NT2/D1 (cell line): Measurements from ENCODE around the gene PLEKHB2.

Experiments
- DNase-seq: peaks from one replicate; pipeline ENCODE4 v3.0.0-alpha.2; 2011; ENCODE audit warnings: low read depth, low spot score
- H3K27me3 ChIP-seq: 2 replicates; pipeline ENCODE4 v1.6.0; 2011; ENCODE audit warnings: mild to moderate bottlenecking; ENCODE audit not compliant: insufficient read length, insufficient read depth
- H3K36me3 ChIP-seq: 2 replicates; pipeline ENCODE4 v1.6.1; 2011; ENCODE audit warnings: mild to moderate bottlenecking, low read length, mixed read lengths; ENCODE audit not compliant: insufficient read depth, insufficient read length
- H3K4me1 ChIP-seq: 2 replicates; pipeline ENCODE4 v1.5.1; 2011; ENCODE audit not compliant: insufficient read depth, insufficient read length
- H3K4me3 ChIP-seq: 2 replicates; pipeline ENCODE4 v1.5.1; 2011; ENCODE audit warnings: low read depth; ENCODE audit not compliant: insufficient read length
- H3K9ac ChIP-seq: 2 replicates; pipeline ENCODE4 v1.6.0; 2011; ENCODE audit warnings: low read depth; ENCODE audit not compliant: insufficient read length
- H3K9me3 ChIP-seq: 2 replicates; pipeline ENCODE4 v1.5.1; 2011; ENCODE audit warnings: mild to moderate bottlenecking, low read length; ENCODE audit not compliant: insufficient read depth
- SUZ12 ChIP-seq: IDR thresholded peaks from 2 replicates; pipeline ENCODE4 v1.6.1; 2011; ENCODE audit not compliant: insufficient read length, insufficient read depth; ENCODE audit errors: extremely low read depth
- YY1 ChIP-seq: IDR thresholded peaks from 2 replicates; pipeline ENCODE4 v1.6.1; 2011; ENCODE audit not compliant: insufficient read length, insufficient read depth
- ZNF274 ChIP-seq: IDR thresholded peaks from 2 replicates; pipeline ENCODE4 v1.6.1; 2011; ENCODE audit warnings: mild to moderate bottlenecking, low read depth, low read length

Gene PLEKHB2

GRCh38 chr2:131120815-131121317 lies 15.7 kb downstream of the PLEKHB2 start:
- H3K4me1 ChIP-seq, result no peaks in the 10 kb centered on the region
- H3K9ac ChIP-seq, result no peak overlapping the region
- H3K36me3 ChIP-seq, result peaks cover 56% of the 10 kb centered on the region
- H3K4me3 ChIP-seq, result no peak overlapping the region
- TF ChIP-seq ZNF274, result no peak
- no peak for TF ChIP-seq YY1
- TF ChIP-seq SUZ12, result no peak
- no peak for DNase-seq
- H3K27me3 ChIP-seq, result no peaks in the 10 kb centered on the region
- H3K9me3 ChIP-seq, result 0 out of 2 replicates have a peak, but pooled peaks cover 3% of the 10 kb centered on the region

DNA sequence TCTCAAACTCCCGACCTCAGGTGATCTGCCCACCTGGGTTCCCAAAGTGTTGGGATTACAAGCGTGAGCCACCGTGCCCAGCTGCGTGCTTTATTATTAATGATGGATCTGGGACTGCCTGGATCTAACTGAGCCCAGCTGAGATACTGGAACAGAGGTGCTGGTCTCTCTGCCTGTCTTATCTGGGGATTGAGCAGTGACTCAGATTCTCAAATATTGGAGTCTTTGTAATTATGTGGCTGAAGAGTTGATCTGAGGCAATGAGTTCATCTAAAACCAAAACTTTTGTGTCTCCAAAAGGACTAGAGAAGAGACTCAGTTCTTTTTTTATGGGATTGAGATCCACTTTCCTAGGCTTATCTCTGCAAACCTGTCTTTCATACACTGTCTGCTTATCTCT lies 16.3 kb downstream of the PLEKHB2 start:
- Histone ChIP-seq H3K27me3 (no peaks in the 10 kb centered on the region), H3K4me1 (no peaks in the 10 kb centered on the region), H3K36me3 (peaks cover 56% of the 10 kb centered on the region), H3K4me3 (no peak overlapping the region), H3K9ac (no peak overlapping the region), H3K9me3 (no peaks in the 10 kb centered on the region)
- no peak for DNase-seq
- TF ChIP-seq SUZ12 (no peak), YY1 (no peak), ZNF274 (no peak)

GRCh38 chr2:131122496-131122895 lies 17.4 kb downstream of the PLEKHB2 start:
- TF ChIP-seq SUZ12 (no peak), YY1 (no peak), ZNF274 (no peak)
- no peak overlapping the region for H3K4me3 ChIP-seq
- DNase-seq, result no peak
- no peaks in the 10 kb centered on the region for H3K4me1 ChIP-seq
- H3K27me3 ChIP-seq, result no peaks in the 10 kb centered on the region
- H3K36me3 ChIP-seq, result peaks cover 61% of the 10 kb centered on the region
- H3K9ac ChIP-seq, result no peak overlapping the region
- no peaks in the 10 kb centered on the region for H3K9me3 ChIP-seq

DNA sequence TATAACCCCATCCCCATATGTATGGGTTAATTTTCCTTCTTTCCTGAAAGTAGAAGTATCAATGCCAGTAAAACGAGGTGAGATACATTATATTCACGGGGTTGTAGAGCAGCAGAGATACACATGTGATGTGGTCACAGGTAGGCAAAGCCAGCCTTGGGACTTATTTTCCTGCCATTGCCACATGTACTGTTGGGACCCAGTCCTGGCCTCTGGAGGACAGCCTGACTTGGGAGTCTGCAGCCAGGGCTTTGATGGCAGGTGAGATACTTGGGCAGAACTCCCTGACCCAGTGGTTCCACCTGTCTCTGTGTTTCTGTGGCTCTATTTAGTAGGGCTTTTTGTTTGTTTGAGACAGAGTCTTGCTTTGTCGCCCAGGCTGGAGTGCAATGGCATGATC lies 18.1 kb downstream of the PLEKHB2 start:
- Histone ChIP-seq H3K9me3 (no peaks in the 10 kb centered on the region), H3K36me3 (peaks cover 68% of the 10 kb centered on the region), H3K27me3 (no peaks in the 10 kb centered on the region), H3K4me1 (no peaks in the 10 kb centered on the region), H3K9ac (no peak overlapping the region), H3K4me3 (no peak overlapping the region)
- no peak for DNase-seq
- TF ChIP-seq SUZ12 (no peak), YY1 (no peak), ZNF274 (no peak)

DNA sequence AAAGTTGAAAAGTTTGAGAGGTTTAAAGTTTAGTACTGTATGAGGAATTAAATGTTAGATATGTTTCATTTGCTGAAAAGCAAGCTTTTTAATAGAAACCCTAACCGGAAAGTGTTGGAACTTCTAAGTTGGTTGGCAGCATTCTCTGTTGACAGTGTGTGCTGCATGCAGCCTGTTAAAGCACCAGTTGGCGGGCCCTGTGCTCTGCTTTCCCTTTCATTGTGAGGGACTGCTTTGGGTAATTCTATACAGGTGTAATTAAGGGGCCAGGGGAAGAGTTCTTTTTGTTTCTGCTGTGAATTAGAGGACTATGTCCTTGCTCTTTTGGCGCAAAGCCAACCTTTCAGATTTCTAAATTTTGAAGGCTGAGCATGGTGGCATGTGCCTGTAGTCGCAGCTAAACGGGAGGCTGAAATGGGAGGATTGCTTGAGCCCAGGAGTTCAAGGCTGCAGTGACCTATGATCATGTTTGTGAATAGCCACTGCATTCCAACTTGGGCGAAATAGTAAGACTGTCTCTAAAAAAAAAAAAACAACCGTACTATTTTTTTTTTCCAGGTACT lies 20.1 kb downstream of the PLEKHB2 start:
- DNase-seq, result no peak
- H3K27me3 ChIP-seq, result no peaks in the 10 kb centered on the region
- no peaks in the 10 kb centered on the region for H3K4me1 ChIP-seq
- no peak overlapping the region for H3K9ac ChIP-seq
- peaks cover 5% of the 10 kb centered on the region; the same call in 1 of the 2 replicates for H3K9me3 ChIP-seq
- no peak overlapping the region for H3K4me3 ChIP-seq
- peaks cover 81% of the 10 kb centered on the region for H3K36me3 ChIP-seq
- TF ChIP-seq ZNF274 (no peak), SUZ12 (no peak), YY1 (no peak)

DNA sequence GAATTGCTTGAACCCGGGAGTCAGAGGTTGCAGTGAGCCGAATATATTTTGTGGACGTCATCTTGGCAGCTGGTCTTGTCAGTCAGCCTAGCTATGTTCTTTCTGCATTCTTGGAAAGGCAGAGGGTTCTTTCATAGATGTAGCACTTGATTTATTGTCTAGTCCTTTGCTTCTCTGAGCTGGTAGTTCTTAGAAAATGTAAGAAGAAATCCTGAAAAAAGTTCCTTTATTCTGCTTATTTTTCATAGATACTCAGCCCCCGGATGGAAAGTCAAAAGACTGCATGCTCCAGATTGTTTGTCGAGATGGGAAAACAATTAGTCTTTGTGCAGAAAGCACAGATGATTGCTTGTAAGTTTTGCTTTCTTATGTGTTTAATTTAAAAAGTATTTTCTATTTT lies 21.3 kb downstream of the PLEKHB2 start:
- Histone ChIP-seq H3K36me3 (peaks cover 84% of the 10 kb centered on the region), H3K4me1 (no peaks in the 10 kb centered on the region), H3K9me3 (peaks cover 5% of the 10 kb centered on the region; the same call in 1 of the 2 replicates), H3K27me3 (no peaks in the 10 kb centered on the region), H3K9ac (no peak overlapping the region), H3K4me3 (no peak overlapping the region)
- TF ChIP-seq ZNF274 (no peak), YY1 (no peak), SUZ12 (no peak)
- no peak for DNase-seq

- Histone ChIP-seq H3K4me1 (no peaks in the 10 kb centered on the region), H3K4me3 (no peak overlapping the region), H3K27me3 (no peaks in the 10 kb centered on the region), H3K36me3 (peaks cover 86% of the 10 kb centered on the region), H3K9me3 (peaks cover 5% of the 10 kb centered on the region; the same call in 1 of the 2 replicates), H3K9ac (no peak overlapping the region)
- no peak for DNase-seq
- TF ChIP-seq YY1, result no peak
- TF ChIP-seq SUZ12, result no peak
- TF ChIP-seq ZNF274, result no peak
These were observed 21.9 kb downstream of the PLEKHB2 start for GRCh38 chr2:131127076-131127475.
